ENCODE results near the gene PEX5L.

GRCh38 chr3:179964890-179965289 lies 71.8 kb downstream of the PEX5L start:
- TF ChIP-seq TAF1 (IDR thresholded peaks at IDR 0.05; ENCODE audit: borderline replicate concordance, low read depth, low read length) (no peak), POLR2AphosphoS5 (IDR thresholded peaks at IDR 0.05; ENCODE audit: low read depth, low read length) (no peak)
